HepG2 (cell line): ENCODE data around the gene CTDNEP1. TPM values are rescaled to one million over a fixed set of nuclear protein-coding genes. Genes with fewer than 3 reads are reported as not detected.

ENCODE experiments used
- FOXJ3 ChIP-seq: sonication (generic); formaldehyde crosslinking; IDR thresholded peaks from 2 replicates; pipeline ENCODE4 v1.4.0; 2020; ENCODE audit warnings: missing genetic modification reagents, mild to moderate bottlenecking, borderline replicate concordance
- GATA4 ChIP-seq: sonication (generic); IDR thresholded peaks from 2 replicates; pipeline ENCODE4 v1.6.1; 2016; ENCODE audit warnings: antibody characterized with exemption, low read depth, borderline replicate concordance
- MAZ ChIP-seq, 2 experiments: sonication (generic) in 1 of 2; formaldehyde crosslinking in 1 of 2; IDR thresholded peaks; 2 replicates each; pipeline versions ENCODE4 v1.5.0 to v1.6.1; 2012 to 2020; ENCODE audit warnings: low read depth in 2 of 2, mild to moderate bottlenecking in 2 of 2, borderline replicate concordance in 1 of 2, improper control_type of control experiment in 1 of 2, low read length in 1 of 2, missing genetic modification reagents in 1 of 2, moderate library complexity in 1 of 2
- MEIS1 ChIP-seq: sonication (generic); formaldehyde crosslinking; IDR thresholded peaks from 2 replicates; pipeline ENCODE4 v1.9.0; 2021; ENCODE audit warnings: mild to moderate bottlenecking, missing genetic modification reagents, moderate library complexity, borderline replicate concordance
- MIER2 ChIP-seq: IDR thresholded peaks from 2 replicates; pipeline ENCODE4 v1.6.1; 2016; ENCODE audit warnings: missing biosample characterization, missing genetic modification reagents
- MYC ChIP-seq: sonication (generic); formaldehyde crosslinking; IDR thresholded peaks from 2 replicates; pipeline ENCODE4 v1.9.0; 2021; ENCODE audit warnings: missing genetic modification reagents, borderline replicate concordance
- NFRKB ChIP-seq: fragments of 450-650 bp; IDR thresholded peaks from 2 replicates; pipeline ENCODE4 v1.6.1; 2017
- NR2F1 ChIP-seq, 2 experiments: fragments of 450-650 bp in 1 of 2; formaldehyde crosslinking in 1 of 2; IDR thresholded peaks; 2 replicates each; pipeline versions ENCODE4 v1.5.0 to v1.6.1; 2016 to 2020; ENCODE audit warnings: mild to moderate bottlenecking in 1 of 2, missing compliant biosample characterization in 1 of 2, missing genetic modification reagents in 1 of 2, moderate library complexity in 1 of 2
- XRCC5 ChIP-seq: fragments of 200-400 bp; formaldehyde crosslinking; optimal IDR thresholded peaks from 2 replicates; pipeline ENCODE3; 2017; ENCODE audit warnings: mild to moderate bottlenecking, low read length
- ZFAT ChIP-seq: sonication (generic); formaldehyde crosslinking; conservative IDR thresholded peaks from 2 replicates; pipeline ENCODE4 v1.8.1; 2023; ENCODE audit warnings: missing genetic modification reagents, inconsistent platforms
- ZFX ChIP-seq: sonication (generic); formaldehyde crosslinking; IDR thresholded peaks from 2 replicates; pipeline ENCODE4 v1.4.0; 2020; ENCODE audit warnings: mild to moderate bottlenecking, low read depth, missing genetic modification reagents, moderate library complexity
- ZIK1 ChIP-seq: sonication (generic); formaldehyde crosslinking; IDR thresholded peaks from 2 replicates; pipeline ENCODE4 v1.5.0; 2020; ENCODE audit warnings: mild to moderate bottlenecking, low read depth, missing genetic modification reagents, borderline replicate concordance
- ZNF232 ChIP-seq: sonication (generic); formaldehyde crosslinking; IDR thresholded peaks from 2 replicates; pipeline ENCODE4 v1.4.0; 2020; ENCODE audit warnings: missing genetic modification reagents, borderline replicate concordance
- ZNF251 ChIP-seq: sonication (generic); formaldehyde crosslinking; IDR thresholded peaks from 2 replicates; pipeline ENCODE4 v1.9.0; 2021; ENCODE audit warnings: mild to moderate bottlenecking, missing genetic modification reagents
- ZNF33B ChIP-seq: sonication (generic); formaldehyde crosslinking; IDR thresholded peaks from 2 replicates; pipeline ENCODE4 v1.5.1; 2020; ENCODE audit warnings: mild to moderate bottlenecking, missing genetic modification reagents
- ZNF432 ChIP-seq: sonication (generic); formaldehyde crosslinking; IDR thresholded peaks from 2 replicates; pipeline ENCODE4 v1.5.0; 2020; ENCODE audit warnings: missing genetic modification reagents, mild to moderate bottlenecking, borderline replicate concordance
- ZNF644 ChIP-seq: IDR thresholded peaks from 2 replicates; pipeline ENCODE4 v1.6.1; 2016; ENCODE audit warnings: low read depth
- ZNF670 ChIP-seq: sonication (generic); formaldehyde crosslinking; IDR thresholded peaks from 2 replicates; pipeline ENCODE4 v1.8.0; 2022; ENCODE audit warnings: mild to moderate bottlenecking, missing genetic modification reagents, borderline replicate concordance
- polyA plus RNA-seq, 8 experiments: library from polyadenylated mRNA; depleted of rRNA in 3 of 8; stranded (reverse) in 7 of 8; unstranded in 1 of 8; fragments of >200 nt; fragmentation: Illumina TruSeq in 4 of 8; extraction: Trizol in 4 of 8; gene quantifications; 2 replicates each; pipeline versions ENCODE4 v1.2.1 to v1.2.3, GENCODE V29; 2011 to 2016; ENCODE audit warnings: low read depth in 4 of 8, missing spikeins in 1 of 8, mixed read lengths in 1 of 8; ENCODE audit not compliant: insufficient read depth in 1 of 8
- total RNA-seq, 5 experiments: library from RNA; depleted of rRNA; stranded (reverse); fragments of >200 nt; fragmentation: Illumina TruSeq; extraction: Trizol; gene quantifications; 2 replicates each; pipeline ENCODE4 v1.2.3, GENCODE V29; 2016; ENCODE audit warnings: low read depth in 1 of 5
- TF ChIP-seq, protein P1 (sequence below): sonication (generic); formaldehyde crosslinking; IDR thresholded peaks from 2 replicates; pipeline ENCODE4 v1.5.1; 2020; ENCODE audit warnings: missing genetic modification reagents, mild to moderate bottlenecking, borderline replicate concordance
- TF ChIP-seq, protein P2 (sequence below): sonication (generic); formaldehyde crosslinking; IDR thresholded peaks from 2 replicates; pipeline ENCODE4 v1.5.1; 2020; ENCODE audit warnings: mild to moderate bottlenecking, missing genetic modification reagents, borderline replicate concordance
- TF ChIP-seq, protein P3 (sequence below): sonication (generic); formaldehyde crosslinking; IDR thresholded peaks from 2 replicates; pipeline ENCODE4 v1.4.0; 2020; ENCODE audit warnings: mild to moderate bottlenecking, missing genetic modification reagents
- TF ChIP-seq, protein P4 (sequence below): sonication (generic); formaldehyde crosslinking; IDR thresholded peaks from 2 replicates; pipeline ENCODE4 v1.5.0; 2020; ENCODE audit warnings: missing genetic modification reagents
- TF ChIP-seq, protein P5 (sequence below): sonication (generic); formaldehyde crosslinking; IDR thresholded peaks from 2 replicates; pipeline ENCODE4 v1.5.0; 2020; ENCODE audit warnings: missing genetic modification reagents
- TF ChIP-seq, protein P6 (sequence below): IDR thresholded peaks from 2 replicates; pipeline ENCODE4 v1.6.1; 2018; ENCODE audit warnings: missing genetic modification reagents, mild to moderate bottlenecking, missing compliant biosample characterization

Gene CTDNEP1
- total and polyA plus RNA-seq, 2 of the 13 experiments (the other 11 are each of a cell fraction or from before 2014, with no cell fraction given): 19.8 to 118 TPM

DNA sequence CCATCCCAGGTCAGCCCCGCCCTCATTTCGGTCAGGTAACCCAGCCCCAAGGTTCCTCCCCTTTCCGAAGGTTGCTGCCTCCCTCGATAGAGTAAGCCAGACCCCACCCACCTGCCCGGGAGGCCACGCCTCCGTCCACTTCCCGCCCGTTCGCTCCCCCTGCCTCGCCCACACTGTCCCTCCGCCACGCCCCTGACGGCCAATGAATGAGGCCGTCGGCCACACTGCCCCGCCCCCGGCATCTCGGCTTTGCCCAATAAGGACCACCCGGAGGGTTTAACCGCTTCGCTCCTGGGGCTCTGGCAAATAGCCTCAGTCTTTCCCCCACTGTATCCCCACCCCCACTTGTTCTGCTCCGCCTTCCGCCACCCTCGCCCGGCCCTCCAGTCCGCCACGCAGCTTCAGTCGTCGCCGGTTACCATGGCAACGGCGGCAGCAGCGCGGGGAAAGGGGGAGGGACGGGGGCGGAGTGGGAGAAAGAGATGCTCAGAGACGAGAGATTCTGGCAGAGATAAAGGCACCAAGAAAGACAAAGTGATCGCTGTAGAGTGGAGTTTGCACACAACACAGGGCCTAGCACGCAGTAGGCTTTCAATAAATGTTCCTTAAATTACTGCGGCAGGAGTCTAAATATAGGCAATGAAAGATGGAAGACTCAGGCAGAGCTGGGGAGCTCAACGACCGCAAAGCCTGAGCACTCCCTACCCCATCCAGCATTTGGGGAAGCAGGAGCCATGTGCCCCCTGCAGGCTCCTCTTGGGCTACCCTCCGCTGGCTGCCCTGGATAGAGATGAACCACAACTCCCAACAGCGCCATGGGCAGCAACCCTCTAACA lies 37.0 kb downstream of the CTDNEP1 start (continued):
- TF ChIP-seq MAZ (IDR thresholded peaks at IDR 0.05; ENCODE audit: borderline replicate concordance, low read depth, low read length): peak; percentile 66; the same call in 1 of the 2 replicates
- TF ChIP-seq MAZ (CRISPR knock-in tag; IDR thresholded peaks at IDR 0.05; ENCODE audit: low read depth): peak; percentile 8
- TF ChIP-seq XRCC5: peak; percentile 24
- TF ChIP-seq, protein P1, sequence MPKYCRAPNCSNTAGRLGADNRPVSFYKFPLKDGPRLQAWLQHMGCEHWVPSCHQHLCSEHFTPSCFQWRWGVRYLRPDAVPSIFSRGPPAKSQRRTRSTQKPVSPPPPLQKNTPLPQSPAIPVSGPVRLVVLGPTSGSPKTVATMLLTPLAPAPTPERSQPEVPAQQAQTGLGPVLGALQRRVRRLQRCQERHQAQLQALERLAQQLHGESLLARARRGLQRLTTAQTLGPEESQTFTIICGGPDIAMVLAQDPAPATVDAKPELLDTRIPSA (CRISPR knock-in tag): no peak
- TF ChIP-seq NR2F1 (CRISPR knock-in tag; IDR thresholded peaks at IDR 0.05): no peak
- no peak for TF ChIP-seq ZFAT (CRISPR knock-in tag)
- TF ChIP-seq FOXJ3 (CRISPR knock-in tag): no peak
- peak; percentile 80; the same call in 1 of the 2 replicates for TF ChIP-seq MEIS1 (CRISPR knock-in tag)
- TF ChIP-seq NFRKB: no peak
- no peak for TF ChIP-seq ZFX (CRISPR knock-in tag)
- TF ChIP-seq, protein P2, sequence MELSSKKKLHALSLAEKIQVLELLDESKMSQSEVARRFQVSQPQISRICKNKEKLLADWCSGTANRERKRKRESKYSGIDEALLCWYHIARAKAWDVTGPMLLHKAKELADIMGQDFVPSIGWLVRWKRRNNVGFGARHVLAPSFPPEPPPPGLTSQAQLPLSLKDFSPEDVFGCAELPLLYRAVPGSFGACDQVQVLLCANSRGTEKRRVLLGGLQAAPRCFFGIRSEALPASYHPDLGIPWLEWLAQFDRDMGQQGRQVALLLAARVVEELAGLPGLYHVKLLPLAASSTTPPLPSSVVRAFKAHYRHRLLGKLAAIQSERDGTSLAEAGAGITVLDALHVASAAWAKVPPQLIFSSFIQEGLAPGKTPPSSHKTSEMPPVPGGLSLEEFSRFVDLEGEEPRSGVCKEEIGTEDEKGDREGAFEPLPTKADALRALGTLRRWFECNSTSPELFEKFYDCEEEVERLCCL (CRISPR knock-in tag): no peak
- TF ChIP-seq ZIK1 (CRISPR knock-in tag): no peak
- TF ChIP-seq, protein P3, sequence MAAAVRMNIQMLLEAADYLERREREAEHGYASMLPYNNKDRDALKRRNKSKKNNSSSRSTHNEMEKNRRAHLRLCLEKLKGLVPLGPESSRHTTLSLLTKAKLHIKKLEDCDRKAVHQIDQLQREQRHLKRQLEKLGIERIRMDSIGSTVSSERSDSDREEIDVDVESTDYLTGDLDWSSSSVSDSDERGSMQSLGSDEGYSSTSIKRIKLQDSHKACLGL (CRISPR knock-in tag): no peak
- TF ChIP-seq MIER2 (CRISPR knock-in tag): no peak
- no peak for TF ChIP-seq ZNF644 (CRISPR knock-in tag)
- TF ChIP-seq, protein P4, sequence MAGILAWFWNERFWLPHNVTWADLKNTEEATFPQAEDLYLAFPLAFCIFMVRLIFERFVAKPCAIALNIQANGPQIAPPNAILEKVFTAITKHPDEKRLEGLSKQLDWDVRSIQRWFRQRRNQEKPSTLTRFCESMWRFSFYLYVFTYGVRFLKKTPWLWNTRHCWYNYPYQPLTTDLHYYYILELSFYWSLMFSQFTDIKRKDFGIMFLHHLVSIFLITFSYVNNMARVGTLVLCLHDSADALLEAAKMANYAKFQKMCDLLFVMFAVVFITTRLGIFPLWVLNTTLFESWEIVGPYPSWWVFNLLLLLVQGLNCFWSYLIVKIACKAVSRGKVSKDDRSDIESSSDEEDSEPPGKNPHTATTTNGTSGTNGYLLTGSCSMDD (CRISPR knock-in tag): no peak
- TF ChIP-seq GATA4: no peak
- no peak for TF ChIP-seq ZNF670
- no peak for TF ChIP-seq ZNF251
- TF ChIP-seq, protein P5, sequence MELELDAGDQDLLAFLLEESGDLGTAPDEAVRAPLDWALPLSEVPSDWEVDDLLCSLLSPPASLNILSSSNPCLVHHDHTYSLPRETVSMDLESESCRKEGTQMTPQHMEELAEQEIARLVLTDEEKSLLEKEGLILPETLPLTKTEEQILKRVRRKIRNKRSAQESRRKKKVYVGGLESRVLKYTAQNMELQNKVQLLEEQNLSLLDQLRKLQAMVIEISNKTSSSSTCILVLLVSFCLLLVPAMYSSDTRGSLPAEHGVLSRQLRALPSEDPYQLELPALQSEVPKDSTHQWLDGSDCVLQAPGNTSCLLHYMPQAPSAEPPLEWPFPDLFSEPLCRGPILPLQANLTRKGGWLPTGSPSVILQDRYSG (CRISPR knock-in tag): no peak
- no peak for TF ChIP-seq ZNF232
- TF ChIP-seq, protein P6, sequence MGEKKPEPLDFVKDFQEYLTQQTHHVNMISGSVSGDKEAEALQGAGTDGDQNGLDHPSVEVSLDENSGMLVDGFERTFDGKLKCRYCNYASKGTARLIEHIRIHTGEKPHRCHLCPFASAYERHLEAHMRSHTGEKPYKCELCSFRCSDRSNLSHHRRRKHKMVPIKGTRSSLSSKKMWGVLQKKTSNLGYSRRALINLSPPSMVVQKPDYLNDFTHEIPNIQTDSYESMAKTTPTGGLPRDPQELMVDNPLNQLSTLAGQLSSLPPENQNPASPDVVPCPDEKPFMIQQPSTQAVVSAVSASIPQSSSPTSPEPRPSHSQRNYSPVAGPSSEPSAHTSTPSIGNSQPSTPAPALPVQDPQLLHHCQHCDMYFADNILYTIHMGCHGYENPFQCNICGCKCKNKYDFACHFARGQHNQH (CRISPR knock-in tag): no peak
- no peak for TF ChIP-seq ZNF33B
- TF ChIP-seq MYC (CRISPR knock-in tag): no peak
- TF ChIP-seq ZNF432 (CRISPR knock-in tag): no peak
